Cerebellar nuclear complex (tissue), 1 donor: ENCODE measurements around the gene CIAO3.
"Not testable (repeated sequence)": the region's sequence is repeated elsewhere in the genome, so short reads cannot be mapped to it uniquely, and the experiment has no call there.

ENCODE experiments used
- DNase-seq, 2 experiments: peaks; one replicate each; lab custom pipeline; 2025; lab: John Stamatoyannopoulos, UW

Gene CIAO3

DNA sequence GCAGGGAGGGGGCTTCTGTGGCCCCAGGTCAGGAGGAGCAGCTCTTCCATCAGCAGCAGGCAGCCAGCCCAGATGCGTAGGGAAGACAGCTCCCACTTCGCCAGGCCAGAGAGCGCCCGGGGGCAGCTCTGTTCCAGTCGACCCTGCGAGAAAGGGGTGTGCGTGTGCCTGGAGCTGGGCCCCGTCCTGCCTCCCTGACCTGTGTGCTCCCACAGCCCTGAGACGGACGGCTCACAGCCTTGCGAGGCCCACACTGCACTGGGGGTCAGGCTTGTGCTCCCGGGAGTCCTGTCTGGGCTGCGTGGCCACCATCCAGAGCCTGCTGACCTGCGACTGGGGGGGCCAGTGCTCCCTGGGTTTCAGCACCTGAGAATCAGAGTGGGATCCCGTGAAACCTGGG lies 19.3 kb upstream of the CIAO3 start:
- no peak for DNase-seq

DNA sequence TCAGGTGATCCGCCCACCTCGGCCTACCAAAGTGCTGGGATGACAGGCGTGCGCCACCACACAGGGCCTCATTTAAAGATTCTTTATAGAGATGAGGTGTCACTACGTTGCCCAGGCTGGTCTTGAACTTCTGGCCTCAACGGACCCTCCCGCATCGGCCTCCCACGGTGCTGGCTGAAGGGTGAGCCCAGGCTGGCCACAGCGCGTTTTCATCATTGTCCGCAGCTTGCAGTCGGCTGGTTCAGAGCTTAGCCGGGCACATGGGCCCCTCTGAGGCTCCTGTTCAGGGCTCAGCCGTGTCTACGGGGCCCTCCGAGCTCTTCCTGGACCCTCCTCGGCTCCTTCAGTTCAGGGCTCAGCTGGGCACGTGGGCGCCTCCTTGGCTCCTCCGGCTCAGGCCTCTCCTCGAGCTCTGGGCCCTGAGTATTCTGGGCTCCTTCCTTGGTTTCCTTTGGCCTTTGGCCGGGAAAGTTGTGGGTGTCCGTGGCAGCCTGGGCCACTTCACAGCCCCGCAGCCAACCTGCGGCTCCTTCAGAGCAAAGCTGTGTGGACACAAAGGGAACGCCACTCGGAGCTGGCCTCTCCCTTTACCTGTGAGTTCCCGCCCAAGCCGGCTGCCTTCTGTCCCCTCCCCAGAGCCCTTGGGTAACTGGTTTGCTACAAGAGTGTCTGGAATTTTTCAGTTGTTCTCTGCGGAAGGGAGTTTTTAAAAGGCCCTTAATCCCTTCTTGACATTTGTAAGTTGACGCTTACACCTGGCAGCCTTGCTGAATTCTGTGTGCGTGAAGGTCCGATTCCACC lies 18.5 kb upstream of the CIAO3 start:
- DNase-seq = no peak

DNA sequence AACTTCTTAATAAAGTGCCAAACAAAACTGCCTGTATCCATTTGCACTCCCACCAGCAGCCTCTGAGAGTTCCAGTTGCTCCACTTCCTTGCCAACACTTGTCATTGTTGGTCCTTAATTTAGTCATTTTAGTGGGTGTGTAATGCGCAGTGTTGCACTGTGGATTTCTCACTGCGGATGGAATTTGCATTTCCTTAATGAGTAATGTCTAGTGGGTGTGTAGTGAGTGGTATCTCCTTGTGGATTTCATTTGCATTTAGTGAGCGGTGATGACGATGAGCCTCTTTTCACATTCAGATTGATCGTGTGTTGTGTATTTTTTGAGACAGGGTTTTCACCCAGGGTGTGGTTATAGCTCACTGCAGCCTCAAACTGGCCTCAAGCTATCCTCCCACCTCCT lies 15.6 kb upstream of the CIAO3 start:
- no peak for DNase-seq

DNA sequence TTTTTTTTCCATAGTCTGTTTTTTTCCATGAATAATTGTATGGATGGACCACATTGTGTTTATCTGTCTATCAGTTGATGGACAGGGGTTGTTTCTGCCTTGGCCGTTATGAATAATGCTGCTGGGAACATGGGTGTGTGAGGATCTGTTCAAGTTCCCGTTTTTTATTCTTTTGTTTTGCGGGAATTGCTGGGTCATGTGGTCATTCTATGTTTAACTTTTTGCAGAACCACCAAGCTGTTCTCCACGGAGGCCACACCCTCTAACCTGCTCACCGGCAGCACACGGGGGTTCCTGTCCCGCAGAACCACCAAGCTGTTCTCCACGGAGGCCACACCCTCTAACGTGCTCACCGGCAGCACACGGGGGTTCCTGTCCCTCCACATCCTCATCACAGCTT lies 13.9 kb upstream of the CIAO3 start:
- no peak for DNase-seq

DNA sequence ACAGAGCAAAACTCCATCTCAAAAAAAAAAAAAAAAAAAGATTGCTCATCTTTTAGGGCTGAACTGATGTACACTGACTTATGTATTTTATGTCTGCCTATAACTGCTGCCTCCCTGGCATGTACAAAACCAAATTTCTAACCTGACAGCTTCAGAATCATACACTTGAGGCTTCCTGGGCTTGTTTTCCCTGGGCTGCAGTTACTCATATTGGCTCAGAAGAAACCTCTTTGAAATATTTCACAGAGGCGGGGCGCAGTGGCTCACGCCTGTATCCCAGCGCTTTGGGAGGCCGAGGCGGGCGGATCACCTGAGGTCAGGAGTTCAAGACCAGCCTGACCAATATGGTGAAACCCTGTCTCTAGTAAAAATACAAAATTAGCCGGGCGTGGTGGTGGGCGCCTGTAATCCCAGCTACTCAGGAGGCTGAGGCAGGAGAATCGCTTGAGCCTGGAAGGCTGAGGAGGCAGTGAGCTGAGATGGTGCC lies 13.4 kb upstream of the CIAO3 start:
- DNase-seq = not testable (repeated sequence)

DNA sequence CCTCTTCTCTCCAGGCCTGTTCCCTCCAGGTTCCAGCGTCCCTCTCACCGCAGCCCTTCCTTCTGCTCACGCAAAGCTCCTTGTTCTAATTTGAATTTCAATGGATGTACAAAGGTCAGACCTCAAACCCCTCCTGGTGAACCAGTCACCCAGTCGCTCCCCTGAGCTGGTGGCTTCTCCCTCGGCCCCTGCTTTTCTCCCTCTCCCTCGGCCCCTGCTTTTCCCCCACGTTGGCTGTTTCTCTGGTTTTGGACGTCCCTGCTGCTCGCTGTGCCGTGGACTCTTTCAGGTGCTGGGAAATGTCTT lies 11.2 kb upstream of the CIAO3 start:
- no peak for DNase-seq

DNA sequence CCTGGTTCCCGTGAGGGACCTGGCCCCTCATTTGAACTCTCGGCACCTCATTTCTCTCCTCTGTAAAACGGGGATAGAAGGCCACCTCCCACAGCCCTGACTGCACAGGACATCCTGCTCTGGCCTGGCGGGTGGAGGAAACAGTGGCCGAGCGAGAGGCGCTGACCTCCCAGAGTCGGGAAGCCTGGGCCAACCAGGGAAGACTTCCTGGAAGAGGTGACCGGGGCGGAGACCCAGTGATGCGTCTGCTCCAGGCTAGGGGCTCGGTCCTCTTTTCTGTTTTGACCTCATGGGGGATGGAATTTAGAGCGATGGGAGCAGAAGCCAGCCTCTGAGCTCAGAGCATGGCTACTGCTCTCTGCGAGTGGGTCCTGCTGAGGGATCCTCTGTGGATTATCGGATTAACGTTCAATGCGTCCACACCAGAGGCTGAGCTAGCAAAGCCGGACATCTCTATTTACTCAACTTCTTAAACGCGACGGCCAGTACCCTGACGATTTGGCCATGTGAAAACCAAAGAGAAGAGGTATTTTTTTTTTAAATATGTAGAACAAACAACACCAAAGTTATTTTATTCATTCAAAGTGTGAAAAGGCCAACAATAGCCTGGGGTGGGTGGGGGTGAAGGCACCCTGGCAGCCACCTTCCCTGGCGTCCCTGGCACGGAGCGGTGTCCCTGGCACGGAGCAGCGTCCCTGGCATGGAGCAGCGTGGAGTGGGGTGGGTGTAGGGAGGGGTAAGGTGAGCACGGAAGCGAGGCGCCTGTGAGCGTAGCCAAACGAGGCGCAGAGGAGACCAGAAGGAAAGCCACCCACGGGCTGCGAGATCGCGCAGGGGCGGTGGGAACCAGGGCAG lies 10.6 kb upstream of the CIAO3 start:
- DNase-seq = no peak

DNA sequence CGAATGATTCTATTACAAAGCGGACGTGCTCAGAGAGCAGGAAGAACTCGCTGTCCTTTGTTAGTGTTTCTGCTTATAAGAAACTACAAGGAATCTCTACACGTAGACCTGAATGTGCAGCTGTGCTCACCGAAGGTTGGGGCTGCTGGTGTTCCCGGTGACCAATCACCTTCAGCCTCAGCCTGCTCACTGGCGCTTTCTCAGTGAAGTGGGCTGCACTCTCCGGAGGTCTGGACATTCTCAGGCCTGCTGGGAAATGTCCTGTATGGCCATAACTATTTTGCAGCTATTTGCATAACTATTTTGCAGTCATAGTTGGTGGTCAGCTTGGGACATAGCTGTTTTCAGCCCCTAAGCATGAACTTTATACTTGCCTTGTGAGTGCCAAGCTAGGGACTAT lies 9.7 kb upstream of the CIAO3 start:
- DNase-seq = no peak

DNA sequence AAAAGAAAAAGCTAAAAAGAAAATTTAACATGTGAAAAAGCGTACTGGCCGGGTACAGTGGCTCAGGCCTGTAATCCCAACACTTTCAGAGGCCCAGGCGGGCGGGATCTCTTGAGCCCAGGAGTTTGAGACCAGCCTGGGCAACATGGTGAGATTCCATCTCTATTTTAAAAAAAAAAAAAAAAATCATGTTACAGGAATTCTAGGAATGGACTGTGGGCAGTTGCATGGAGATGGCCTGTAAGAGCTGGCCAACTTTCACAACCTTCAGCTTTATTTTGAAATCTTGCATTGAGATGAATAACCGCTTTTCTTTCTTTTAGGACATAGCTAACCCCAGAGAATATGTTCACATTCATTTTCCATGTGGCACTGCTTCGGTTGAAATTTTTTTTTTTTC lies 8.2 kb upstream of the CIAO3 start:
- no peak for DNase-seq

DNA sequence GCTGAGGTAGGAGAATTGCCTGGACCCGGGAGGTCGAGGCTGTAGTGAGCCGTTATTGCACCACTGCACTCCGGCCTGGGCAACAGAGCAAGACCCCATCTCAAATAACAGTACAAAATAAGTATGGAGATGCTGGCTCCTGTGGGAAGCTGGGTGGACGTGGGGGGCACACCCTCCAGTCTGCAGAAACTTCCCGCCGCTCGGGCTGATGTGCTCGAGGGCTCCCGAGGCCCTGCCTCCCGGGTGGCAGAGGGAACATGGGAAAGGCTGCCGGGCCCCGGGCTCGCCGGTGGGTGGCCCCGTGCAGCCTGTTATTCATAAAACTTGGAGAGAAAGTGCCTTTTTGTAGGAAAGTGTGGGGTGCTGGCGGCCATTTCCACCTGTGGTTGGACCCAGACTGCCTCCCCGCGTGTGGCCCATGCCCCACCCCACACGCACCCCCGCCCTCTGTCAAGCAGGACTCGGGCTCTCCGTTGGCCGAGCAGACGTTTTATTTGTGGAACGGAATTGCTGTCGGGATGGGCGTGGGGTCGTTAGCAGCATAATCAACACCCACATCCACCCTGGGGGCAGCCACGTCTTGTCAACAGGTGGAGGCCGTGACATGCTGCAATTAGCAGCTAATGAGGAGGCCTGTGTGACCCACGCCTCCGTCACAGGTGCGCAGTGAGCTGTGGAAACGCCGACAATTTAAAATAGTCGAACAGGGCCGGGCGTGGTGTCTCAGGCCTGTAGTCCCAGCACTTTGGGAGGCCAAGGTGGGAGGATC lies 7.4 kb upstream of the CIAO3 start:
- DNase-seq = no peak

DNA sequence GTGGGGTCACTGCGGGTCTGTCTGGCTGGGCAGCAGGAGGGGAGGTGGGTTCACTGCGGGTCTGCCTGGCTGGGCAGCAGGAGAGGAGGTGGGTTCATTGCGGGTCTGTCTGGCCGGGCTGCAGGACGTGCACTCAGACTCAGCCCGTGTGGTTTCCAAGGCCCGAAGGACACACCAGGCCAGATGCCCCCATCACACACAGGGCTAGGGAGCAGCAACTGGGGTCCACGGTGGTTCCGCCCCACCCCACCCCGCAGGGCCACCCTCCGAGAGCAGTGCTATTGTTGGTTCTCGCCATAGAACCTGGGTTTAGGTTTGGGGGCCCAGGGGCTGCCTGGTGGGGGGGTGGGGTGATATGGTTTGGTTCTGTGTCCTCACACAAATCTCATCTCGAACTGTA lies 5.8 kb upstream of the CIAO3 start:
- no peak for DNase-seq

DNA sequence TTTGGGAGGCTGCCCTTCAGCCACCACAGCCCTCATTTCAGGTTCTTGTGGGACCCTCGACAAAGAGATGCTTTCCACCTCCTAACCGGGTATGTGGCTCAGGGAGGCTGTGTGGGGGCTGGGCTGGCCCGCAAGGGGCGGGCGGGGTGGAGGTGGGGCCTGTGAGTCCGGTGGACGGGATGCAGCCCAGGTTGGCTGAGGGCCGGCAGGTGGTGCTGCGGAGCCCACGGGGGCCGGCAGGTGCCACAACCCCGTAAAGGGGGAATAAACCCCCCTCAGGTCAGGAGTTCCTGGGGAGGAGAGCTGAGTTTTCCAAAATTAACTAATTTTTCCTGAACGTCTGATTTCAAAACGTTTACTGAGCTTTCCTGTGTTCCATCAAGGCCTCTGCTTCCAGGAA lies 4.9 kb upstream of the CIAO3 start:
- DNase-seq = no peak

DNA sequence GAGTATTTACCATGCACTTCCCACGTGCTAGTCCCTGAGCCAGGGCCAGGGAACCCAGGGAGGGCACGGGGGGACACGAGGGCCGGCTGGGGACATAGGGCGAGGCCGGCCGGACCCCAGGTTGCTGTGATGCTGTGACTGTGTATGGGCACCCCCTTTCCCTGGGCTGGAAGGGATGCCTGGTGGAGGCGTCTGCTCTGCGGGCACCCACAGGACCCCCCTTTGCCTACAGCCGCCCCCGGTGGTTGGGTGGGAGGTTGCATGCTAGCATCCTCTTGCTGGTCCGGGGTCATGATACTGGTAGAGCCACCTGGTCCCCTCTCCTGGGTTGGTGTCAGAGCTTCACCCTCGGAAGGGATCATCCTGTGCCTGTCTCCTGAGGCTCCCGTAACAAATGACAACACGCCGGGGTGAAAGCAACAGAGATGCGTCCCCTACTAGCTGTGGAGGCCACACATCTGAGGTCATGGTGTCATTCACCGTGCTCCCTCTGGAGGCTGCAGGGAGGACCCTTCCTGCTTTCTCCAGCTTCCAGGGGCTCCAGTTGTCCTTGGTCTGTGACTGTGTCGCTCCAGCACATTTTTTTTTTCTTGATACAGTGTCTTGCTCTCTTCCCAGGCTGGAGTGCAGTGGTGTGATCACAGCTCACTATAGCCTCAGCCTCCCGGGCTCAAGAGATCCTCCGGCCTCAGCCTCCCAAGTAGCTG lies 3.1 kb upstream of the CIAO3 start:
- DNase-seq = no peak

DNA sequence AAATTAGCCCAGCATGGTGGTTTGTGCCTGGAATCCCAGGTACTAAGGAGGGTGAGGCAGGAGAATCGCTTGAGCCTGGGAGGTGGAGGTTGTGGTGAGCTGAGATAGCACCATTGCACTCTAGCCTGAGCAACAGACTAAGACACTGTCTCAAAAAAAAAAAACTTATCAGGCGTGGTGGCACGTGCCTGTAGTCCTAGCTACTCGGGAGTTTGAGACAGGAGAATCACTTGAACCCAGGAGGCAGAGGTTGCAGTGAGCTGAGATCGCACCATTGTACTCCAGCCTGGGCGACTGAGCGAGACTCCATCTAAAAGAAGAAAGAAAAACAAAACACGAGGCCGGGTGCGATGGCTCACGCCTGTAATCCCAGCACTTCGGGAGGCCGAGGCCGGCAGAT lies 2.1 kb upstream of the CIAO3 start:
- DNase-seq = not testable (repeated sequence)

DNA sequence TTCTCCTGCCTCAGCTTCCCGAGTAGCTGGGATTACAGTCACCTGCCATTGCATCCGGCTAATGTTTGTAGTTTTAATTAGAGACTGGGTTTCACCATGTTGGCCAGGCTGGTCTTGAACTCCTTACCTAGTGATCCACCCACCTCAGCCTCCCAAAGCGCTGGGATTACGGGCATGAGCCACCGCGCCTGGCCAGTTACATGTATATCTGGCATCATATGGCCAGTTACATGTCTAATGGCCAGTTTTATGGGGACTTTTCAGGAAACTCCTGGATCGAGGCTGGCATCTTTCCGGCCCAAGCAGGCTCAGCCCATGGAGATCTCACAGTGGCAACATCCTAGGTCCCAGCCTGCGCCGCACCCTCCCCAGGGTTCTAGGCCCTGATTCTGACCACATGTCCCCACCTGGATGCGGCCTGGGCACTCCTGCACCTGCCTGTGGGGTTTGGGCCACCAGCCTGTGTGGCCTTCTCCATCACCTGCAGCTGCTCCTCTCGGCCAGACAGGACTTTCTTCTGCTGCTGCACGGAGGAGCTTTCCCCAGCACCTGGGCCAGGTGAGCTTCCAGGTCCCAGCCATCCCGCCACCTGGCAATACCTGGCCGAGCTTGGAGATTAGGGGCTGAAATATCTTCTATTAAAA lies 1.3 kb upstream of the CIAO3 start:
- DNase-seq = no peak

DNA sequence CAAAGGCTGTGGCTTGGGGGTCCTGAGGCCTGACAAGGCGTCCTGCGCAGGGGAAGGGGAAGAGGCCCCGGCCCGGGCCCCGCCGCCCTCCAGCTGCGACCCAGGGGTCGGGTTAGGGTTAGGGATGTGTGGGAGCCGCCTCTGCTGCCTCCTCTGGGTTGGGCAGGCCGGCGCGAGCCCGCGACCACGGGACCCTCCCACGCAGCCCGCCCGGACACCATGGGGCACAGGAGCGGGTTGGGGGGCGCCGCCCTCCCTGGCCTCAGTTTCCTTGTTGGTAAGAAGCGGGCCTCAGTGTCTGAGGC lies 386 bp downstream of the CIAO3 start:
- DNase-seq = no peak

DNA sequence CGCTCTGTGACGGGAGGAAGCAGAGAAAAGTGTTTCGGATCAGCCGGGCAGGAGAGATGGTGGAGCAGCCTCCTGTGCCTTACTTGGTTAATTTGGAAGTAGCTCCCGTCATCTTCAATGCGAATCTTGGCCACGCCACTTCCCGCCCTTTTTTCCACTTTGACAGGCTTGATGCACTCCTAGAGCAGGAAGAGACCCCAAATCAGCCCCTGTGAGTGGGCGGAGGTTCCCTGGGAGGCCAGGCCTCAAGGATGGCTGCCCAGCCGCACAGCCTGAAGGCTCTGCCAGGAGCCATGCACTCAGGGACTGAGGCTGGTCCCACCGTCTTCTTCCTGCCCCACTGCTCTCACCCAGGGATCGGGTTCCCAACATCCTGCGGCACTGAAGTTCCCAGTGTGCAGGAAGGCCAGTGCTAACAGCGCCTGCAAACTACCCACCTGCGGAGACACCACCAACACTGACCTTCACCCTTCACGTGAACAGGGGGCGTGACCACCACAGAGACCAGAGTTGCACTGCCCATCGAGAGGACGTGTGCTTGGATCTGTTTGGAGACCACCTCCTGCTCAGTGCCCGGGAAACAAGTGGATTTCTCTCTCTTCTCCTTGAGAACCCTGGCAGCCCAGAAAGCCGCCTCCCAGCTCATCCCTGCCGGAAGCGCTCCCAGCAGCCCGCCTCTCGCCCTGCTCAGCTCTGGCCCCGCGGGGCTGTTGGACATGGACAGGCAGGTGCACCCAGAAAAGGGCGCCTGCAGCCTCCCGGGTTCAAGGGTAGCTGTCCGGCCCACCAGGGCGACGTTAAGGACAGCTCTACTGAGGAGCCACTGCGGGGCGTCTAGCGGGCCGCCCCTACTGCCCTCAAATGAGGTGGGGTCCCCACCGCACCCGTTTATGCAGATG lies 988 bp downstream of the CIAO3 start:
- no peak for DNase-seq

DNA sequence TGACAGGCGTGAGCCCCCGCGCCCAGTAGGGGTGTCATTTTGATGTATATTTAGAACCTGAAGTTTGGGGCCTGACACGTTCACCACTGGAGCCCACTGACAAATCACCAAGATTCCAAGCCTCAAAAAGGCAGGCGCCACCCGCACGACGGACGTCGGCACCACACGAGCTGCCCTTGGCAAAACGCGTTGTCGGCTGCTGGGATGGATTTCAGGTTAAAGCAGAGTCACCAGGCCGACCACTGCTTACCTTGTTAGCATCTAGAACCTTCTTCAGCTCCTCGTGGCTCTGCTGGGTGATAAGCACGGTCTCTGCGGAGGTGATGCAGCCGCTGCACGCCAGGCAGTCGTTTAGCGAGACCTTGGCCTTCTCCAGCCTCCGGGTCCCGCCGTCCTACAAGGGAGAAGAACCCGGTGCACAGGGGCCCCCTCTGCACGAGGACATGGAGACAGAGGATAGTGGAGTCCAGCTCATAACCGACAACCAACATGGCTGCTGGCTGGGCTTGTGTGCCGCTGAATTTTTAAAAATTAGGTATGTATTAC lies 3.8 kb downstream of the CIAO3 start:
- no peak for DNase-seq

DNA sequence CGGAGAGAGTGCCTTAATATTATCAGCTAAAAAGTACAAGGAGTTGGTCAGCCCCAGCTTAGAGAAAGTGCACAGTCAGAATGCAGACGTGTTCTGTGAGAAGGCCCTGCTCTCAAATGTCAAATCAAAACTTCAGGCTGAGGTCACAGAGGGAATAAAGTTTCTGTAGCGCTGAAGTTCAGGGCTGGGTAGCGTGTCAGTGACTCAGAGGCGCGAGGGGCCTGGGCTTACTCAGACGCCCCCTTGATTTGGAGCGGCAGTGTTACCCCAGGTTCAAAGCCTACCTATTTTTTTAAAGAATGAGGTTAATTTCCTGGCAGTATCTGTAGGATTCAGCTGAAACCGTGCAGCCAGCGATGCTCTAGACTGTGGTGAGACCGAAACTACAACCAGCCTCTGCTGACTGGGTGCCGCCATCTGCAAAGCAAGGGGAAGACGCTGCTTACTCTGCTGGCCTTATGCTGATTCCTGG lies 4.8 kb downstream of the CIAO3 start:
- no peak for DNase-seq
